Measurements from ENCODE around the gene CISTR.

GRCh38 chr12:53789570-53789969 lies 37.8 kb upstream of the CISTR start:
- no peak for TF ChIP-seq POLR2A (IDR thresholded peaks at IDR 0.05; ENCODE audit: extremely low read depth, insufficient read length)
- no peak for TF ChIP-seq CTCF (IDR thresholded peaks at IDR 0.05; ENCODE audit: low read depth, low read length)
- TF ChIP-seq MYC (IDR thresholded peaks at IDR 0.05; ENCODE audit: low read depth, low read length): no peak

All from NB4 (cell line).